HG03565 (cell line): Measurements from ENCODE around the gene PPIL6.
"Not testable (repeated sequence)": the region's sequence is repeated elsewhere in the genome, so short reads cannot be mapped to it uniquely, and the experiment has no call there.

Source experiments
- ATAC-seq: cut with Tn5 transposase; IDR thresholded peaks from one replicate; pipeline ENCODE4 v1.9.1; 2021; ENCODE audit warnings: mild to moderate bottlenecking, moderate library complexity; ENCODE audit not compliant: unreplicated experiment

Gene PPIL6

GRCh38 chr6:109369728-109370127 lies 70.7 kb downstream of the PPIL6 start:
- no peak for ATAC-seq

GRCh38 chr6:109364382-109365078 lies 75.9 kb downstream of the PPIL6 start:
- not testable (repeated sequence) for ATAC-seq

GRCh38 chr6:109363753-109364152 lies 76.7 kb downstream of the PPIL6 start:
- no peak for ATAC-seq

- ATAC-seq, result no peak
These were observed 78.1 kb downstream of the PPIL6 start for GRCh38 chr6:109362102-109362884.

- no peak for ATAC-seq
These were observed 79.6 kb downstream of the PPIL6 start for GRCh38 chr6:109360791-109361190.

GRCh38 chr6:109360281-109360680 lies 80.1 kb downstream of the PPIL6 start:
- no peak for ATAC-seq

GRCh38 chr6:109359248-109359647 lies 81.2 kb downstream of the PPIL6 start:
- ATAC-seq, result no peak

GRCh38 chr6:109358204-109358603 lies 82.2 kb downstream of the PPIL6 start:
- ATAC-seq, result no peak

- ATAC-seq, result no peak
These were observed 84.2 kb downstream of the PPIL6 start for GRCh38 chr6:109356237-109356636.

GRCh38 chr6:109351231-109352130 lies 88.9 kb downstream of the PPIL6 start:
- ATAC-seq, result no peak

GRCh38 chr6:109349419-109349987 lies 90.9 kb downstream of the PPIL6 start:
- ATAC-seq, result no peak

GRCh38 chr6:109348226-109348625 lies 92.2 kb downstream of the PPIL6 start:
- no peak for ATAC-seq

- ATAC-seq, result no peak
These were observed 92.6 kb downstream of the PPIL6 start for GRCh38 chr6:109347779-109348178.

- ATAC-seq, result no peak
These were observed 94.4 kb downstream of the PPIL6 start for GRCh38 chr6:109345986-109346385.

- no peak for ATAC-seq
These were observed 96.2 kb downstream of the PPIL6 start for GRCh38 chr6:109344226-109344625.

GRCh38 chr6:109343518-109343917 lies 96.9 kb downstream of the PPIL6 start:
- no peak for ATAC-seq

GRCh38 chr6:109342911-109343310 lies 97.5 kb downstream of the PPIL6 start:
- no peak for ATAC-seq

GRCh38 chr6:109342506-109342905 lies 97.9 kb downstream of the PPIL6 start:
- ATAC-seq, result no peak

- ATAC-seq, result no peak
These were observed 99.6 kb downstream of the PPIL6 start for GRCh38 chr6:109340811-109341210.
